Measurements from ENCODE around the gene GANAB. TPM values are rescaled to one million over a fixed set of nuclear protein-coding genes. Genes with fewer than 3 reads are reported as not detected.

GANAB gene
- total RNA-seq, 4 donors from 2014 or later = 79.4 to 118 (median 104) TPM

GRCh38 chr11:62627713-62628112 lies 18.7 kb downstream of the GANAB start:
- TF ChIP-seq CTCF (IDR thresholded peaks at IDR 0.05; ENCODE audit: low read depth) = no peak

GRCh38 chr11:62622476-62623089 lies 23.8 kb downstream of the GANAB start:
- no peak for TF ChIP-seq CTCF (IDR thresholded peaks at IDR 0.05; ENCODE audit: low read depth)

GRCh38 chr11:62621567-62622470 lies 24.6 kb downstream of the GANAB start, which contains the start of gene B3GAT3:
B3GAT3 (minus strand) TSS chr11:62621986; CDS start chr11:62621947, 39 bp downstream.
- TF ChIP-seq CTCF (IDR thresholded peaks at IDR 0.05; ENCODE audit: low read depth) = no peak

- TF ChIP-seq CTCF (IDR thresholded peaks at IDR 0.05; ENCODE audit: low read depth) = no peak
Observed at GRCh38 chr11:62621027-62621566, 25.3 kb downstream of the GANAB start.

GRCh38 chr11:62615521-62615920 lies 30.9 kb downstream of the GANAB start:
- no peak for TF ChIP-seq CTCF (IDR thresholded peaks at IDR 0.05; ENCODE audit: low read depth)

- no peak for TF ChIP-seq CTCF (IDR thresholded peaks at IDR 0.05; ENCODE audit: low read depth)
Observed at GRCh38 chr11:62614275-62614674, 32.1 kb downstream of the GANAB start.

- TF ChIP-seq CTCF (IDR thresholded peaks at IDR 0.05; ENCODE audit: low read depth) = no peak
Observed at GRCh38 chr11:62613291-62613778, 33.1 kb downstream of the GANAB start.

Data from subcutaneous adipose tissue (tissue), 4 donors.